T-helper 22 cell (primary cell): ENCODE data around the gene METRN.

Experiments used
- DNase-seq: peaks from one replicate; pipeline ENCODE4 v3.0.0-alpha.2; 2020; ENCODE audit warnings: low read depth

Gene METRN

GRCh38 chr16:724188-725040 lies 9.5 kb downstream of the METRN start:
- DNase-seq, result no peak

DNA sequence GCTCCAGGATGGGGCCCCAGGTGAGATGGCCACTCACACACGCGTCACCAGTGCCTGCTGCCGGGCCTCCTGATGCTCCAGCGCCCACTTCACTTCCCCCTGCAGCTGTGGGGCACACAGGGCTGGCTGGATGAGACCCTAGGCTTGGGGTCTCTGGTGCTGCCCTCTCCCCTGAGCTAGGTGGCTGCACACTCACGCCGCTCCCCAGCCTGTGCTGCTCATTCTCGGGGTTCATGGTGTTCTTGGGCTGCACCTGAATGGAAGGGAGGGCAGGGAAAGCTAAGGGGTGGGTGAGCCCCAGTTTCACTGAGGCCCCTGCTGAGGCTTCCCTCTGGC lies 10.1 kb downstream of the METRN start:
- DNase-seq, result no peak

- no peak for DNase-seq
Observed at GRCh38 chr16:725463-726187, 10.7 kb downstream of the METRN start.

GRCh38 chr16:726188-726437 lies 11.2 kb downstream of the METRN start:
- DNase-seq, result no peak

DNA sequence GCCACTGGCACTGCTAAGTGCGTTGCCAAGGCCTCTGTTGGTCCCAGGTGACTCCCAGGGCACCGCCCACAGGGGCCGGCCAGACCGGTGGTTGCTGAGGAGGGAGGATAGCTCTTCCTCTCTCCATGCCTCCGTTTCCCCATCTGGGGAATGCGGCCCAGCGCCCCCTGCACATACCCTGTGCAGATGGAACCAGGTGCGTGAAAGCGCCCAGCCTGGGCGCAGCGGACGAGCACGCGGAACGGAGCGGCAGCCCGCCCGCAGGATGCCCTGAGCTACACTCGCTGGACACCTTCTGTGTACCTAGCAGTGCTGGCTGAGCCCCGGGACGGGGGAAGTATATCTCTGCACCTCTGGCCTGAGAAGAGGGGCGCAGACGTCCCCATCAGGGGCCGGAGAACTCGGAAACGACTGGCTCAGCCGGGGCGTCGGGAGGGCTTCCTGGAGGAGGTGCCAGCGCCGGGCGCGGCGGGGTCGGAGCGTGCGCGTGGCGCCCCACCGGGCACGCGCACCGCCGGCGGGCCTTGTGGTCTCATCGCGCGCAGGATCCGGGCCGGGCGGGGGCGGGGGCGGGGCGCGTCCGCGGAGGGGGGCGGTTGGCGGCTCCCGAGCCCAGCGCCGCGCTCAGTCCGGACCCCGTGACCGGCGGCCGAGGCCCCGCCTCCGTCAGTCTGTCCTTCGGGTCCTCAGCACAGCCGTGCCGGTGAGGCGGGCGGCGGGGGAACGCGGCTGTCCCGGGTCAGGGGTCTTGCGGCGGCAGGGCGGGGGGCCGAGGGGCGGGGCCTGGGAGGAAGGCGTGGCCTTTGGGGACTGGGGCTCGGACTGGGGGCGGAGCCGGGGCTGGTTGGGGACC lies 11.7 kb downstream of the METRN start, which contains the start of the genes CCDC78 and HAGHL:
TSS of gene CCDC78 (minus strand) at position 6 of the 853 bp plus-strand sequence. CDS start 76 bp downstream, outside the sequence.
TSS of gene HAGHL (plus strand) at position 669 of the 853 bp plus-strand sequence. CDS start 404 bp downstream, outside the sequence.
- DNase-seq, result peak; percentile 38

GRCh38 chr16:727291-727977 lies 12.5 kb downstream of the METRN start:
- no peak for DNase-seq

GRCh38 chr16:728131-728889 lies 13.4 kb downstream of the METRN start:
- DNase-seq, result peak; percentile 40

- no peak for DNase-seq
Observed at GRCh38 chr16:728890-729744, 14.2 kb downstream of the METRN start.

GRCh38 chr16:729768-730665 lies 15.1 kb downstream of the METRN start:
- no peak for DNase-seq

- DNase-seq, result no peak
Observed at GRCh38 chr16:730666-731509, 16.0 kb downstream of the METRN start.

GRCh38 chr16:732332-732731 lies 17.4 kb downstream of the METRN start:
- DNase-seq, result no peak

DNA sequence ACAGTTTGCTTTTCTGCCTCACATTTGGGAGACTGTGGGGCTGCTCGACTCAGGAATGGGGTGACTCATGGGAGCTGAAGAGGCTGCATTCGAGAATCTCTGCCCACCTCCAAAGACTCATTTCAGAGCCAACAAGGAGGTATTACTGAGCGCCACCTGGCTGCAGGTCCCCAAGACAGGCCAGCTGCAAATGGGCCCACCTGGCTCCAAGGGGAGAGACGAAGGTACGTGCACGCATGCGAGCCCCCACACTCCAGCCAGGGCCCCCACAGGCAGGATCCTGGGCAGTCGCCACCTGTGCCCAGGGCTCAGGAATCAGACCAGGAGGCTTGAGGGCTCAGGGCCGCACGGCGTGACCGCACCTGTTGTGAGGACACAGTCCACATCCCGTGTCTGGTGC lies 18.0 kb downstream of the METRN start:
- no peak for DNase-seq

DNA sequence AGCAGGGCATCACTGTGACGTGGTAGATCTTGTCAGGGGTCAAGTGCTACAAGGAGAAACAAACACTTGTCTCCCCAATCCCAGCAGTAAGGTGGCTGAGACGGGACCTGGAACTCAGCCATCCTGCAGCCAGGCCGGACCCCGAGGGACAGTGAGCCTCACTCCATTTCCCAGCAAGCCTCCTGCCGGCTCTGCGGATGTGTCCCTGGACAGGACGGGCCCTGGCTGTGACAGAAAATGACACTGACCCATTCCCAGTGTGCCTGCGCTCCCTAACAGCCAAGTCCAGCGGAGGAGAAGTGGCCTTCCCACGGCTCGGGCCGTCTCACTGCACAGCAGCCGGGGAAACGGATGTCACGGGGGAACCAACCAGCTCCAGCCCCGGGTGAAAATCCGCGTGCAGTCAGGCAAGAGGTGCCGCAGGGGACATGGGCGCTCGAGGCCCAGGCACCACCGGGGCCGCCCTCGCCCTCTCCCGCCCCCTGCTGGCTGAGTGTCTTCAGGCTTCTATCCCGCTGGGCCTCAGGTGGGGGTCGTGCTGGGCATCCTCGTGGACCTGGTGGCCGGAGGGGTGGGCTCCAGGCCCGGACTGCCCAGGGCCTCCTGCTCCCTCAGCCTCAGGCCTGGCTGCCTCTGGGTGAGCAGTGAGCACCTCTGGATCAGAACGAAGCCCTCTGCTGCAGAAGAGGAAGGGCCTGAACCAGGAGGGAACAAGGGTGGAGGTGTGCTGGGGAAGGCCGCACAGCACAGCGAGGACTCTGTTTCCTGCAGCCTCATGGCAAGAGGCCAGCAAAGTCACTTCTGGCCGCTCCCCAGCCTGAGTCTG lies 18.7 kb downstream of the METRN start:
- DNase-seq, result no peak

- DNase-seq, result no peak
Observed at GRCh38 chr16:734208-734980, 19.5 kb downstream of the METRN start.

DNA sequence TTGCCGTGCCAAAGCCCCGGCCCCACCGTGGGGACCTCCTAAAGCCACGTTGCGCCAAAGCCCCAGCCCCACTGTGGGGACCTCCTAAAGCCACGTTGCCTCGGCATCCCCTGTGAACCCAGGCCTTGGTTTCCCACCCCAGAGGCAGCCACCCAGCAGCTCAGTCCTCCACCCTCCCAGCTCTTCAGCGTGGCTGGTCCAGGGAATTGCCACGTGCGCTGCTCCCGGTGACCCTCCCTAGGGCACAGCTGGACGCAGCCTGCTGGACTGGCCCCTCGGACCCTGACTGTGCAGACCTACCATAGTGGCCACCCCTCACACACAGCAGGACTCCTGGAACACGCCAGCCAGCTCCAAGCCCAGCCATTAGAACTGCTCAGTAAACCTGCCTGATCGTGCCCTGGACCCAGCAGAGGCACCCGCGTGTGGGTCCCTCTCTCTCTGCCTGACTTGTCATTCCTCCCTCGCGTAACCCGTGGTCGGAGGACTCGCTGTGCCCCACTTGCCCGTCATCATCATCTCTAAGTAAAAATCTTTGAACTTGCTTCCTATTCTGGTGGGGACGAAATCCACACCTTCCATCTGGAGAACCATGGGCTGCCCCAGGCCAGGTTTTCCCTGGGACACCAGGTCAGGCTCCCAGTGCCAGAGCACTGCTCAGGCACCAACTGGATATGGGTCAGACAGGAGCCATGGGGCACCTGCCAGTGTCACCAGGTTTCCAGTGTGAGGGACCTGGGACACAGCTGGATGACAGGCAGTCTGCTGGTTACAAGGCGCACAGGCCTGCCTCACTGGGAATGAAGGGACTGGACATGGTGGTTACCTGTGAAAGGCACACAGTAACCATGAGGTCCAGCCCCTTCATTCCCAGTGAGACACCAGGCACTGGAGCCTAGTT lies 20.3 kb downstream of the METRN start:
- DNase-seq, result no peak
